OCI-M1 (cell line): ENCODE measurements around the gene BACE1-AS.
A peak's percentile ranks its signal among the peaks of the same experiment; 100 is the strongest.
"Not testable (repeated sequence)": the region's sequence is repeated elsewhere in the genome, so short reads cannot be mapped to it uniquely, and the experiment has no call there.

Experiments
- DNase-seq: peaks from one replicate; lab custom pipeline; 2025; lab: John Stamatoyannopoulos, UW

Gene BACE1-AS

DNA sequence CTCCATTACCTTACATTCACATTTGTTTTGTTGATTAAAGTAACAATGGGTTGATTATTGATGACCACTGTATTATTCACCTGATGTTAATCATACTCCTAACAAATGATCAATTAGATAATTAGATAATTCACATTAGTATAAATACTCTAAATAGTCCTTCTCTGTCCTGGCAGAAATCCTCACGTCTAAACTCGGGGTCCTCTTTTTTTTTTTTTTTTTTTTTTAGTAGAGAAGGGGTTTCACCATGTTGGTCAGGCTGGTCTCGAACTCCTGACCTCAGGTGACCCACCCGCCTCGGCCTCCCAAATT lies 36.1 kb downstream of the BACE1-AS start:
- DNase-seq: not testable (repeated sequence)

DNA sequence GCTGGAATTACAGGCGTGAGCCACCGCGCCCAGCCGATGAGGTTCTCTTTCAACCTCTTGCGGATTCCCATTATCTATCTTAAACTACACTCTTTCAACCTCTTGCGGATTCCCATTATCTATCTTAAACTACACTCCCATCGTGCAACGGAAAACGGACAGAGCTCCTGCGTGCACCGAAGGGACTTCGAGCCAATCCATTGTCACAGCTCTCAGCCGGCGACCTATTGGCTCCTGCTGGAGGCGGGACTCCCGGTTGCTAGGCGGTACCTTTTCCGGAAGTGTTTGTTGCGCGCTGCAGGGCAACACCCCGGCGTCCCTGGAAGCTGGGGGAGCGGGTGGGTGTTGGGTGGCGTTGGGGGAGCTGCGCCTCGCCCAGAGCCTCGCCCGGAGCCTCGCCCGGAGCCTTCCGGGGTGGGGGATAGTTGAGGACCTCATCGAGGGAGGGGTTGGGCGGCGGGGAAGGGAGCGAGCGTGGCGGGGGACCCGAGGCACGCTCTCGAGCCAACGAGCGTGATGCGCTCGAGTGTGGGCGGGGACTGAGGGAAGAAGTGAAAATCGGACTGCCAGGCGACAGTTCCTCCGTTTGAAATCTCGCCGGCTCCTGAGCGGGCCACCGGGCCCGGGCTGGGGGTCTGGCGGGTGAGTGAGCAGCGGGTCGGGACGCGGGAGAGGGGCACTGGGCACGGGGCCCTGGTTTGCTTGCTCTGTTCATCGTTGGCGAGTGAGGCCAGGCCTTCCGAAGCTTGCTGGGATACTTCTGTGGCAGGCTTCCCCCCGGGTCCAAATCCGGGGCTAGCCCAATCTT lies 36.6 kb downstream of the BACE1-AS start, which contains the start of gene CEP164:
Gene CEP164 (plus strand): TSS at position 288 of the 808 bp plus-strand sequence. CDS start 10,733 bp downstream, outside the sequence.
- DNase-seq: peak; percentile 100

DNA sequence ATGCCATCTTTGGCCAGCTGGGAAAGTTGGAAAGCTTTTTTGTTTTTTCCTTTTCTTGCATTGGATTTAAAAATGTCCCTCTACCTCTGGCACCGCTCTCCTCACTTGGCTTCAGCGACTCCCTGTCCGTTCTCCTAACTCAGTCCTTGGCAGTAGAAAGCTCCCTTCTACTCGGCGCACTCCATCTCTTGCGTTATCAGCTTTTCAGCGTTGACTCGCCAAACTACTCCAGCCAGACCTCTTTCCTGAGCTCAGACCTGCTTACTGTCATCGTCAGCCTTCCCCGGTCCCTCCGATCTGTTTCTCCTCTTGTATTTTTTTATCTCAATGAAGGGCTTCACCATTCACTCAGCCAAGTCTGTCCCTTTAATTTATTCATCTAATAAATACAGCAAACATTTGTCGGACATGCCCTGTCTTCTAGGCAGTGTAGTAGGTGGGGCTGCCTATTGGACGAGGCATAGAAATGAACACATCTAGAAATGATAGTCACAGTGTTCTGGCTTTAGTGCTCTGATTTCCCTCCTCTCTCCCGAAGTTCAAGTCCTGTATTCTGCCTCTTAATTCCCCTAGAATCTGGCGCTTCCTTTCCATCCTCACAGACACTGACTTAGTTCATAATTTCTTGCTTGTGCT lies 37.3 kb downstream of the BACE1-AS start:
- peak; percentile 80 for DNase-seq

DNA sequence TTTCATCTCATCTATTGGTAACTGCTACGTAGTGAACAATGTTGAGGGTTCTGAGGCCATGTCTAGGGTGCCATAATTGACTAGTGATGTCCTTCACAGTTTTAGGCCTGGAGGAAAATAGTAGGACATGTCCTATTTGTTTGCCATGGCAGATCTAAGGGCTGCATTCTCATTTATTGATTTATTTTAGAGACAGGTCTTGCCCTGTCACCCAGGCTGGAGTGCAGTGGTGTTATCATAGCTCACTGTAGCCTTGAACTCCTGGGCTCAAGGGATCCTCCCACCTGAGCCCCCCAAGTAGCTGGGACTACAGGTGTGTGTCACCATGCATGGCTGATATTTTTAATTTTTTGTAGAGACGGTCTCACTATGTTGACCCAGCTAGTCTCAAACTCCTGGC lies 41.7 kb downstream of the BACE1-AS start:
- no peak for DNase-seq

DNA sequence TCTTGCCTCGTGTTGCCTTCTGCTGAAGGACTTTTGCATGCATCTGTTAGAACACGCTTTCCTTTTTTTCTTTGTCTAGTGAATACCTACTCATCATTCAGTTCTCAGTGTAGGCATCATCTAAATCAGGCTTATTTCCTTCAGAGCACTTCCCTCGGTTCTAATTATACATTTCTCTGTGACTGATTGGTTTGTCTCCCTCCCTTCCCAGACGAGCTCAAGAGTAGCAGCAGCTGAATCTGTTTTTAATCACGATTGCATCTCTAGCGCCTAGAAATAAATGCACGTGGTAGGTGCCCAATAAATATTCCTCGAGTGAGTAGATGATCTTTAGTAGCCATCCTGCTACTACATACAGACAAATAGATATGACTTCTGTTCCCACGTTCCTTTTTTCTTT lies 42.8 kb downstream of the BACE1-AS start:
- DNase-seq: no peak

DNA sequence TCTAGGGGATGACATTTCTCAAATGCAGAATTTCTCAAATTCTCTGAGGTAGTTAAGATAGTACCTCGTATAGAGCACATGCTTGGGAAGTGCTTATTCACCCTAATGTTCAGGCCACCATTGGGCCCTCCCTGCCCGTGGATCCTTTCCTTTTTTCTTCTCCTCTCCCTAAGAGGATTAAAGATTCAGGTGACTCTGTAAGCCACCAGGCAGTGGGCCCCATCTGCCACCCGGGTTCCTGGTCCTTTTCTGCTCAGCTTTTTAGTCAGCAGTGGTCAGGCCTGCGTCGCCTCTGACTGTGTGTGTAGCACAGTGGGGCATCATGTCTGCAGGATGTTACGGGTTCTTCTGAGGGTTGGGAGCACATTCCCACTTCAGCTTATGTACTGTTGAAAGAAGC lies 43.8 kb downstream of the BACE1-AS start:
- no peak for DNase-seq

DNA sequence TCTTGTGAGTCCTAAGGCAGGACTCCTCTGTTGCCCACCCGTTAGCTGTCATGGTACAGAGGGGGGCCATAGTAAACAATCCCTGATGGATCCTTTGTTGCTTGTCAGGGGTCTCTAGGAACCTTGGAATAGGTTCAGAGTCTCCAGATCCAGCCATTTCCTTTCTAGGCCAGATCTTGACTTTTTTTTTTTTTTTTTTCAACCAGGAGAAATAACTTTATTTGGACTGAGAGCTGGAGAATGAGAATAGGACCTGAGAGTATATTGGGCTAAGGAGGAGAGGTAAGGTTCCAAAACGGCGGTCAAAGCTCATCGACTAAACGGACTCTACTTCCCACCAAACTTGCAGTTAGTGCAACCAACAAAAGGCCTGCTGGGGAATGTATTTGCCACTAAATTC lies 44.3 kb downstream of the BACE1-AS start:
- no peak for DNase-seq

DNA sequence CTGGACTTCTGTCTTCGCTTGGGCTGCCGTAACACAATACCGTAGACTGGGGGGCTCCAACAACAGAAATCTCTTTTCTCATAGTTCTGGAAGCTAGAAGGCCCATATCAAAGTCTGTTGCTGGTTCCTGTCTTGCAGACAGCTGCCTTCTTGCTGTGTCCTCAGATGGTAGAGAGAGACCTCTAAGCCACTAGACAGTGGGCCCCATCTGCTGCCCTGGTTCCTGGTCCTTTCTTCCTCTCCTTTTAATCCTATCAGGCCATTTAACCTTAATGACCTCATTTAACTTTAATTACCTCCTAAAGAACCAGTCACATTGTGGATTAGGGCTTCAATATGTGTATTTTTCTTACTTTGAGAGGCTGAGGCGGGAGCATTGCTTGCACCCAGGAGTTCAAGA lies 45.9 kb downstream of the BACE1-AS start:
- no peak for DNase-seq
